GM10266 (cell line): ENCODE data around the gene CBX7.

ENCODE experiments used
- DNase-seq: peaks from one replicate; pipeline ENCODE4 v3.0.0; 2012; ENCODE audit errors: extremely low spot score
- TF ChIP-seq, protein P1 (sequence below): IDR thresholded peaks from 2 replicates; pipeline ENCODE4 v1.5.1; 2012; ENCODE audit warnings: mild to moderate bottlenecking, low read depth; ENCODE audit not compliant: control insufficient read depth, insufficient read depth; ENCODE audit errors: missing control alignments

CBX7 gene

DNA sequence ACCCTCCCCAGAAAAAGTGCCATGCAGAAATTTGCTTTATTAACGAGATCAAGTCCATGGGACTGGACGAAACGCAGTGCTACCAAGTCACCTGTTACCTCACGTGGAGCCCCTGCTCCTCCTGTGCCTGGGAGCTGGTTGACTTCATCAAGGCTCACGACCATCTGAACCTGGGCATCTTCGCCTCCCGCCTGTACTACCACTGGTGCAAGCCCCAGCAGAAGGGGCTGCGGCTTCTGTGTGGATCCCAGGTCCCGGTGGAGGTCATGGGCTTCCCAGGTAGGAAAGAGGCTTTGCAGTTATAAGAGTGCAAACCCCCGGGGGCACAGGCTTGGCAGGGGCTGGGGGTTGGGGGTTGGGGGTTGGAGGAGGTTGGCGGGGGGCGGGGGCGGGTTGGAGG, 51.3 kb downstream of the CBX7 start:
- no peak for DNase-seq
- TF ChIP-seq, protein P1, sequence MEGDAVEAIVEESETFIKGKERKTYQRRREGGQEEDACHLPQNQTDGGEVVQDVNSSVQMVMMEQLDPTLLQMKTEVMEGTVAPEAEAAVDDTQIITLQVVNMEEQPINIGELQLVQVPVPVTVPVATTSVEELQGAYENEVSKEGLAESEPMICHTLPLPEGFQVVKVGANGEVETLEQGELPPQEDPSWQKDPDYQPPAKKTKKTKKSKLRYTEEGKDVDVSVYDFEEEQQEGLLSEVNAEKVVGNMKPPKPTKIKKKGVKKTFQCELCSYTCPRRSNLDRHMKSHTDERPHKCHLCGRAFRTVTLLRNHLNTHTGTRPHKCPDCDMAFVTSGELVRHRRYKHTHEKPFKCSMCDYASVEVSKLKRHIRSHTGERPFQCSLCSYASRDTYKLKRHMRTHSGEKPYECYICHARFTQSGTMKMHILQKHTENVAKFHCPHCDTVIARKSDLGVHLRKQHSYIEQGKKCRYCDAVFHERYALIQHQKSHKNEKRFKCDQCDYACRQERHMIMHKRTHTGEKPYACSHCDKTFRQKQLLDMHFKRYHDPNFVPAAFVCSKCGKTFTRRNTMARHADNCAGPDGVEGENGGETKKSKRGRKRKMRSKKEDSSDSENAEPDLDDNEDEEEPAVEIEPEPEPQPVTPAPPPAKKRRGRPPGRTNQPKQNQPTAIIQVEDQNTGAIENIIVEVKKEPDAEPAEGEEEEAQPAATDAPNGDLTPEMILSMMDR = no peak

GRCh38 chr22:39098576-39098975, 53.9 kb downstream of the CBX7 start:
- no peak for DNase-seq
- TF ChIP-seq, protein P1 = no peak

GRCh38 chr22:39098026-39098425, 54.5 kb downstream of the CBX7 start:
- TF ChIP-seq, protein P1 = no peak
- DNase-seq = peak; percentile 58

DNA sequence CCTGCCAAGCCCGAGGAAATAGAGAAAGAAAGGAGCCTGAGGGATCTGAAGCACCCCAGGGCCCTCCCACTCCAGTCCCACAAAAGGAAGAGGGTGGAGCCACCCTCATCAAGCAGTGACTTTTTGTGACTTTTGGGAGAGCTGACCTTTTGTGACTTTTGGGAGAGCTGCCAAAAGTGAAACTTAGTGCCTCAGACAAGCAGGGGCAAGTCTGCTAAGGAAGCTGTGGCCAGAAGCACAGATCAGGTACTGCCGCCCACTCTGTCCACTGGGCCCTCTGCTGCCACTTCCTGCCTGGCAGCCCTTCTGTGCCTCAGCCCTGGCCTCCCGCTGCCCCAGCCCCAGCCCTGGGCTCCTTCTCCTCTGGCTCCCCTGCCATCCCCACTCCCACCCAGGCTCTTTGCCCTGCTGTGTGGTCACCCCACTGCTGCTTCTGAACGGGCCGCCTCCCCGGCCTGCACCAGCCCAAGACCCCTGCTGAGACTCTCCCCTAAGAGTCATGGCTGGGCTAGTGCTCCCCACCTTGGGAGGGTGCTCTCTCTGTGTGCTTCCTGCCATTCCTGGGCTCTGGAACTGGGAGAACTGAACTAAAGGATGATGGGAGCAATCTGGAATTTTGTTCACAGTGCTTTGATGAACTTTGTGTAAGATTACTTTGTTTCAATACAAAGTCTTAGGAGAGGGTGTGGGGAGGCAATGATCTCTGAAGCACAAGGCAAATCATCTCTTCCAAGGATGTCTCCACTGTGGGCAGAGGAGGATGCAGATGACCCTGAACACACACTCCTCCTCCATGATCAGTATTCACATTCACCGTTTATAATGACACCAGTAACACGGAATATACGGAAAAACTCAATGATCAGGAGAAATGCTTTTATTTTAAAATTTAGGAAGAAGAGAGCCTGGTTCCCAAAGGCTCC, 55.1 kb downstream of the CBX7 start, which contains the start of gene APOBEC3H:
TSS of gene APOBEC3H (plus strand) at position 147 of the 923 bp plus-strand sequence. CDS start 3,035 bp downstream, outside the sequence.
- TF ChIP-seq, protein P1 = no peak
- peak; percentile 54 for DNase-seq

- TF ChIP-seq, protein P1 = no peak
- no peak for DNase-seq
These were observed 56.5 kb downstream of the CBX7 start for GRCh38 chr22:39095971-39096370.

DNA sequence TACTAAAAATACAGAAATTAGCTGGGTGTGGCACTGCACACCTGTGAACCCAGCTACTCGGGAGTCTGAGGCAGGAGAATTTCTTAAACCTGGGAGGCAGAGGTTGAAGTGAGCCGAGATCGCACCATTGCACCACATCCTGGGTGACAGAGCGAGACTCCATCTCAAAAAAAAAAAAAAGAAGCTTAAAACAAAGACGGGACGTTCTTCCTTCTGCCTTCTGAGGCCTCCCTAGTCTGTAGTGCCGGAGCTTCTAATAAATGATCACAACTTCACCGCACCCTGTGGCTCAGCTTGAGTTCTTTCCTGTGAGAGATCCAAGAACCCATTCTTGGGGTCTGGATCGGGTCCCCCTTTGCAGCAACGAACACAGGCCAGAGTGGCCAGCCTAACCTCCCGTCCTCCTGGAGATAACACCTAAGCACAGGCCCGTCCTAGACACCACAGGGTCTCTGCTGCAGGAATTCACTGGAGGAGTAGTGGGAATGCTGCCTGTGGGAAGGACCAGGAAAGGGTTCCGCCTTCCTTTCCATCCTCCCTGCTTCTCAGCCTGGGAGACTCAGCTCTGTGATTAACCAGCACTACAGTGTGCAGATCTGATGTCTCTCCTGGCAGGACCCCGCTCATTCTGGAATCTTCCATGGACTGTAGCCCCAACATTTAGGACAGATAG, 57.6 kb downstream of the CBX7 start:
- TF ChIP-seq, protein P1 = no peak

More for the DNA sequence above, 57.6 kb downstream of the CBX7 start:
- no peak for DNase-seq
